ENCODE data around the gene FBLIM1.

The FBLIM1 gene

DNA sequence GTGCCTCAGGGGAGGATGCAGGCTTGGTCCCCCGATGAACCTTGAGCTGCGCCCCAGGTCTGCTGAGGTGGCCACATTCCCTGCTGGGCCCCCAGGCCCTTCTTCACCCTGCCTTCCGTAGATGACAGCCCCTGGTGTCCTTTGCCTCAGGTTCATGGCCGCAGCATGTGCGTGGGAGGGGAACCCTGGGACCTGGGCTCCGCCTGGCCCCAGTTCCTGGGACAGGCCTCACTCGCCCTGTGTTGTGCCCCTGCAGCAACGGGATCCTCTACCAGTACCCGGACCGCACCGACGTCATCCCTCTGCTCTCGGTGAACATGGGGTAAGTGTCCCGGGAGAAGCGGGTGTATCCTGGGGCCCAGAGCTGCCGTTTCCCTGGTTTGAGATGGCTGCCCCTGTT lies 27.7 kb upstream of the FBLIM1 start:
- no peak for DNase-seq (ENCODE audit: low read depth in 2 of 2)

DNA sequence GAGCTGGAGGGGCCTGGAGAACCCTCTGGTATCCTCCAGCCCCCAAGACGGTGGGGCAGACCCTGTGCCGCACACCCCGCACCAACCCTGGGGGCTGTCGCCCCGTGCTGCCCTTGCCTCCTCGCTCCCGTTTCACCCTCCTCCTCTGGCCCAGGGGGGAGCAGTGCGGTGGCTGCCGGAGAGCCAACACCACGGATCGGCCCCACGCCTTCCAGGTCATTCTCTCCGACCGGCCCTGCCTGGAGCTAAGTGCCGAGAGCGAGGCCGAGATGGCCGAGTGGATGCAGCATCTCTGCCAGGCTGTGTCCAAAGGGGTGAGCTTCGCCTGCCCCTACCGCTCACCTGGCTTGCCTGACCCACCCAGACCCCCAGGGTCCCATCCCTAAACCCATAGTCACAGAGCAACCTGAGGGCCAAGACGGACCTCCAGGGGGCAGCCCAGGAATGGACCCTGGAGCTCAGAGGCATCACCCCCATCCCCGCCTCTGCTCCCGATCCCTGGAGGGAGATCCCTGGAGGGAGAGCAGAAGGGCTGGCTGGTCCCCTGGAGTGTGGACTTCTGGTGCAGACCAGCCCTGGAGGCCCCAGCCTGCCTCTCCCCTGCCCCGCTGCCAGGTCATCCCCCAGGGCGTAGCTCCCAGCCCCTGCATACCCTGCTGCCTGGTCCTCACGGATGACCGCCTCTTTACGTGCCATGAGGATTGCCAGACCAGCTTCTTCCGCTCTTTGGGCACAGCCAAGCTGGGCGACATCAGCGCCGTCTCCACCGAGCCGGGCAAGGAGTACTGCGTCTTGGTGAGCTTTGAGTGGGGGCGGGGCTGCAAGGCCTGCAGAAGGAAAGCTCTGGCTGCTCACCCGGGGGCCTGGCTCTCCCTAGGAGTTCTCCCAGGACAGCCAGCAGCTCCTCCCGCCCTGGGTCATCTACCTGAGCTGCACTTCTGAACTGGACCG lies 26.6 kb upstream of the FBLIM1 start:
- no peak for DNase-seq (ENCODE audit: low read depth in 2 of 2)

DNA sequence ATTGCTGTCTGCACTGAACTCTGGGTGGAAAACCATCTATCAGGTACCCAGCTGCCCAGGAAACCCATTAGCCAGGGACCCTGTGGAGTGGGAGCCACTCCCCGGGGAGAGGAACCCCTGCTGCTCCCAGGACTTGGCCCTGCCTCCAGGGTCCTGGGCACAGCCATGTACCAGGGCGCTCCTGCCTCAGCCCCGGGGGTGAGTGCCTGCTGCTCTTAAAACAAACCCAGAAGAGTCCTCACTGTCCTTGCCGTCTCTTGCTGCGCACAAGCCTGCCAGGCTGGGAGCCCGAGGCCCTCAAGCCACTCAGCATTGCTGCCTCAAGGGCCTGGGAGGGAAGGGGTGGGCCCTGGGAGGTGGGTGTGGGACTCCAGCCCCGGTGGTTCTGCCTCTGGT lies 25.9 kb upstream of the FBLIM1 start:
- no peak for DNase-seq (ENCODE audit: low read depth in 2 of 2)

DNA sequence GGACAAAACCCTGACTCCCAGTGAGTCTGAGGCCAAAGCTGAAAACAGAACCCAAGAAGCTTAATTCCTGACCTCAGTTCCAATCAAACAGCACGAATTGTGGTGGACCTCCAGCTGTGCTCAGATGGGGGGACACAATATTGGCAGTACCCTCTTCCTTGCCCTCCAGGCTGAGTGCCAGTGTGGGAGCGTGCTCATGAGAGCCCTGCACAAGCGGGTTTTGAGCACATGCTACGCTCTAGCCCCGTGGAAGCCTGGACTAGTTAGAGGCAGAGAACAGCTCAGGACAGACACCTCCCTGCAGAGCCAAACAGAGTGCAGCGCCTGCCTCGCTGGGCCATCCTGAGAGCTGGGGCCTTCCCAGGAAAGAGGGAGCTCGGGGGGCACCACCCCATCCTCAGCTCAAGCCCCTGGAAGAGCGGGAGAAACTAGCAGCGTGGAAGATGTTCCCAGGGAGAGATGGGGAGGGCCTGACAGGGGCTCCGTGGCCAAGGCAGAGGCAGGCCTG lies 25.3 kb upstream of the FBLIM1 start:
- DNase-seq (ENCODE audit: low read depth in 2 of 2): no peak

DNA sequence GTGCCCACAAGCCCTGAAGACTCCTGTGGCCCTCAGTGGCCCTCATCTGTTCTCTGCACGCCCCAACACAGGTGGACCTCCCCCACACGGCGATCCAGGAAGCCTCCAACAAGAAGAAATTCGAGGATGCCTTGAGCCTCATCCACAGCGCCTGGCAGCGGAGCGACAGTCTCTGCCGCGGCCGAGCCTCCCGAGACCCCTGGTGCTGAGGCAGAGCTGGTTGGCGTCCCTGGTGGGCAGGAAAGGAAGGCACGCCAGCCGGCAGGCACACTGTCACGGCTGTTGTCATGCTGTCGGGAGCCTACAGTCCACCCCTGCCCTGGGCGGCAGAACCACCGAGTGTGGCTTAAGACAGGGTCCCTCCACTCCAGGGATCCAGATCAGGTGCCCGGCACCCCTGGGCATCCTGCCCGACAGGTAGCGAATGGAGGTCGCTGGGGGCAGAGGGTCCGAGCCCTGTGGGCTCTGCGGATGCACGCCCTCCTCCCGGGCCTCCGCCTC lies 24.8 kb upstream of the FBLIM1 start:
- no peak for DNase-seq (ENCODE audit: low read depth in 2 of 2)

DNA sequence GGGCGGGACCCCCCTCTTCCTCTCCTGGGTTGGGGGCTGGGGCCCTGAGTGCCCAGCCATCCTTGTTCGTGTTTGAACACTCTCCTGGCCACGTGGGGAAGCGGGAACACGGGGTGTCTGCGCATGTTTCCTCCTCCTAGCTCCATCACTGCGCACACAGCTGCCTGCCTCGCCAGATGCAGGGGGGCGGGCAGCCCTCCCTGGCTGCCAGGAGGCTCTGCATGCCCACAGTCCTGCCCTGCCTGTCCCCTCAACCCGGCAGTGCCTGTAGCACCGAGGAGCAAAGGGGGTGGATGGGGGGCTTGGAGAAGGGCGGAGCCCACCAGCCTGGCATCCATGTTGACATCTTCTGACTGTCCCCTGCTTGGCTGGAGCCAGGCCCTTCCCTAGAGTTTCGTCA lies 24.3 kb upstream of the FBLIM1 start:
- no peak for DNase-seq (ENCODE audit: low read depth in 2 of 2)

DNA sequence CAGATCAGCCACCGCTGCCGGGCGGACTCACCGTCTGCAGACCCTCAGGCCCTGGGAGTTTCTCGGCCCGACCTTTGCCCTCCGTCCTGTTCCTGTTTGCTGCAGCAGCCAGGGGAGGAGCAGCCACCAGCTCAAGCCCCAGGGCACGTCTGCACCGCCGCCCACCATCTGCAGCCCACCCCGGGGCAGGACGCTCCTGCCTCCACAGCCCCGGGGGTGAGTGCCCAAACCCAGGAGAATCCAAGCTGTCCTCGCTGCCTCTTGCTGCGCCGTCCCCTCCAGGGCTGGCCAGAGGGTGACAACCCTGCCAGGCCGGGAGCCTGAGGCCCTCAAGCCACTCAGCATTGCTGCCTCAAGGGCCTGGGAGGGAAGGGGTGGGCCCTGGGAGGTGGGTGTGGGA lies 23.7 kb upstream of the FBLIM1 start:
- DNase-seq (ENCODE audit: low read depth in 2 of 2): no peak

DNA sequence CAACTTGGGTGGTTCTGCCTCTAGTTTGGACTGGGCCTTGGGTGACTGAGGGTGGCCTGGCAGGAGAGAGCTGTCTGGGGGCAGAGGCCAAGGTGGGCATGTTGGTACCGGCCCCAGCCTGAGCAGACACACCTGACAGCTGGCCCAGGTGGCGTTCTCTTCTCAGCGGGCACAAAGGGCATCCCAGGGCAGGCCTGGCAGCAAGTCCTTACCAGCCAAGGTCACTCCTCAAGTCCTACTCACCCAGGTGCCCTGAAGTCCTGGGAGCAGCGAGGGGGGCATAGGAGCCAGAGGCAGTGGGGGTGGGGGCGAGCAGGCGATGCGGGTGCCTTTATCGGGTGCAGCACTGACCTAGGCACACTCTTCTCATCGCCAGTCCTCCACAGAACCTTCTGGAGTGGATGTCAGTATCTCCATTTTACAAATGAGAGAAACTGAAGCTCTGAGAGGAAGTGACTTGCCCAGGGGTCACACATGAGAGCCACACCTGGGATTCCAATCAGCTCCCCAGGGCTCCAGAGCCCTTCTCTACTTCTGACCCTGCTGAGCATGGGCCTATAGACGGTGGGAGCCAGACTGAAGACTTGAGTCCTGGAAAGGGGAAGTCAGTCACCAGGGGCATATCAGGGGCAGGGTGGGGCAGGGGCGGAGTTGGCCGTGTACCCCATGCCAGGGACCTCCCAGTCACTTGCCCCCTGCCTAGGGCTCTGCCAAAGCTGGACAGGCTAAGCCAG lies 23.1 kb upstream of the FBLIM1 start:
- DNase-seq (ENCODE audit: low read depth in 2 of 2): no peak

DNA sequence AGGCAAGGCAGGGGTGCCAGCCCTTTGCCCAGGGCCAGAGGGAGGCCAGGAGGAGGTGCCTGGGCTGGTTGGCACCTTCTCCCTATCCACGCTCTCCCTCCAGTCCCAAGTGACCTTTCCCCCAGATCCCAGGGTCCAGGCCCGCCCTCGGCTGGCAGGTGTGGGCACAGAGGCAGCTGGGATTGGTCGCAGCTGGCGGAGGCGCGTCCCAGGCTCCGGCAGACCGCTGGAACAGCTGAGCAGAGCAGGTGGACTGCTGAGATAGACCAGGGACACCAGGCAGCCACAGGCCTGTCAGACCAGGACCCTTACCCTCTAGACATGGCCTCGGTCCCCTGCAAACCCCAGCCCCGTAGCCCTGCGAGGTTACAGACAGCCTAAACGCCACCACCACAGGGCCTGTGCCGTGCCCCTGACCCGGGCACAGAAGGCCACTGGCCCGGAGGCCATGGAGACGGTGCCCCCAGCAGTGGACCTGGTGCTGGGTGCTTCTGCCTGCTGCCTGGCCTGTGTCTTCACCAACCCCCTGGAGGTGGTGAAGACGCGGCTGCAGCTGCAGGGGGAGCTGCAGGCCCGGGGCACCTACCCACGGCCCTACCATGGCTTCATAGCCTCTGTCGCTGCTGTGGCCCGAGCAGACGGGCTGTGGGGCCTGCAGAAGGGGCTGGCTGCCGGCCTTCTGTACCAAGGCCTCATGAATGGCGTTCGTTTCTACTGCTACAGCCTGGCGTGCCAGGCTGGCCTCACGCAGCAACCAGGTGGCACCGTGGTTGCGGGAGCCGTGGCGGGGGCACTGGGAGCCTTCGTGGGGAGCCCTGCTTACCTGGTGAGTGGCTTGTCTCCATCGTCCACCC lies 22.3 kb upstream of the FBLIM1 start, which contains the start of gene SLC25A34:
Gene SLC25A34, plus strand, starts transcription at position 221 of the 854 bp plus-strand sequence. Its CDS starts 228 bp downstream, at position 449.
- DNase-seq (ENCODE audit: low read depth in 2 of 2): no peak

DNA sequence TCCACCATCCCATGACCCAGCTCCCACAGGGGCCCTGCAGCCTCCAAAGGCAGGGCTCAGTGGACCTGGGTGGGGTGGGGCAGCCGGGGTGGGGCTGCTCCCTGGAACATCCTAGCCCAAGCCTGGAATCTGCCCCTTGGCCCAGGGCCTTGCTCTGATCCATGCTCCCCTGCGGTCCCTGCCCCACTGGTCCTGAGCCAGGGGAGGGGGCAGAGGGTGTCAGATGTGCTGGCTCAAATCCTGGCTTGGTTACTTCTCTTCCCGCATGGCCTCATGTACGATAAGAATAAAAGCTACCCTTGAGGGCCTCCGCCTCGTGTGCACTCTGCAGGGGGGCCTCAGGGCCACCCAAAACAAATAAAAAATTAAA lies 21.7 kb upstream of the FBLIM1 start:
- no peak for DNase-seq (ENCODE audit: low read depth in 2 of 2)

DNA sequence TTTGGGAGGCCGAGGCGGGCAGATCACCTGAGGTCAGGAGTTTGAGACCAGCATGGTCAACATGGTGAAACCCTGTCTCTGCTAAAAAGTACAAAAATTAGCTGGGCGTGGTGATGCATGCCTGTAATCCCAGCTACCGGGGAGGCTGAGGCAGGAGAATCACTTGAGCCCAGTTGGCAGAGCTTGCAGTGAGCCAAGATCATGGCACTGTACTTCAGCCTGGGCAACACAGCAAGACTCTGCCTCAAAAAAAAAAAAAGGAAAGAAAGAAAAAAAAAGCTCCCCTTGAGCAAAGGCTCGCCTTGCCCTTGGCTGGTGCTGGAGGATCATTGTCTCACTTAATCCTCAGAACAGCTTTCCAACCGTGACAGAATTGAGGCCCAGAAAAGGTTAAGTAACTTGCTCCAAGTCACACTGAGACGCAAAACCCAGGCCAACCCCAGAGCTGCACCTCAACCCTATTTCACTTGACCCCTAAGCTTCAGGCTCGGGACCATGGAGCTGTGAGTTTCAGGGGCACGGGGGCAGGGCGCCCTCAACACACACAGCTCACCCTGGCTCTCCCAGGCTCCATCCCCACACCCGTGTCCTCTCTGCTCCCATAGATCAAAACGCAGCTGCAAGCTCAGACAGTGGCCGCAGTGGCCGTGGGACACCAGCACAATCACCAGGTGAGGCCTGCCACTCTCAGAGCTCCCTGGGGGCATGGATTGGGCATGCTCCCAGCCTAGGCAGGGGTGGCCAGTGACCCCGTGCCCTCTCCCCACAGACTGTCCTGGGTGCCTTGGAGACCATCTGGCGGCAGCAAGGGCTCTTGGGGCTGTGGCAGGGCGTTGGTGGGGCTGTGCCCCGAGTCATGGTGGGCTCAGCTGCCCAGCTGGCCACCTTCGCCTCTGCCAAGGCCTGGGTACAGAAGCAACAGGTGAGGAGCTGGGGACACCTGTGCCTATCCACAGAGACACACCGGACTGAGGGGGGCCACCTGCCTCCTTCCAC lies 21.0 kb upstream of the FBLIM1 start:
- DNase-seq (ENCODE audit: low read depth in 2 of 2): no peak

DNA sequence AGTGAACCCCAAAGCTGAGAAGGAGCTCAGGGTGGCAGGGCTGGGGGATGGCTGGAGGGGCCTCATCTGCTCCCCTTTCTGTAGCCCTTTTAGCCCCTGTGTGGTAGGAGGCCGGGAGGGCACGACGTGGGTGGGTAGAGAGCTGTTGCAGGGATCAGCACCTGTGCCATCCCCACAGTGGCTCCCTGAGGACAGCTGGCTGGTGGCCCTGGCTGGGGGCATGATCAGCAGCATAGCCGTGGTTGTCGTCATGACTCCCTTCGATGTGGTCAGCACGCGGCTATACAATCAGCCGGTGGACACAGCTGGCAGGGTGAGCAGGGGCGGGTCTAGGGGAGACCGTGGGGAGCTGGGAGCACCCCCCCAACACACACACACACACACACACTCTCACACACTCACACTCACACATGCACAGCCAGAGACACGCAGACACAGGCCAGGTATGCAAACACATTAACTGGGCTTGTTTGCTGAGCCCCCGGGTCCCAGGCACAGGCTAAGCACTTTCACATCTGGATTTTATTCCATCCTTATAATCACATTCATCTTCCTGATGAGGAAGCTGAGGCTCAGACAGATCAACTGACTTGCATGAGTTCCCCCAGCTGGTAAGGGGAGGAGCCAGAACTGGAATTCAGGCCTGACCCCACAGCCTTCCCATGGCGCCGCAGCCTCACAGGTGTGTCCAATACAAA lies 20.0 kb upstream of the FBLIM1 start:
- DNase-seq (ENCODE audit: low read depth in 2 of 2): no peak

DNA sequence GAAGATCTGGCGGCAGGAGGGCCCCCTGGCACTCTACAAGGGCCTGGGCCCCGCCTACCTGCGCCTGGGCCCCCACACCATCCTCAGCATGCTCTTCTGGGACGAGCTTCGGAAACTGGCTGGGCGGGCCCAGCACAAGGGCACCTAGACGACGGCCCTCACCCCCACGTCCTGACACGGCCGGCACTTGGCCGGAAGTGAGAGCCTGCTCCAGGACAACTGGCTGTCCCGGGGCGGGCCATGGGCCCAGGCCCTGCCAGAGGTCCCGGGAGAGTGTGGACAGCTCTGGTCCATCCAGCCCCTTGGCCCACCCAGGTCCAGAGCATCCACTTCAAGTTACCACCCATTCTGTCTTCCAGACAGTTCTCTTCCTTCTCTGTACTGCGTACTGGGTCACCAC lies 19.3 kb upstream of the FBLIM1 start:
- no peak for DNase-seq (ENCODE audit: low read depth in 2 of 2)

DNA sequence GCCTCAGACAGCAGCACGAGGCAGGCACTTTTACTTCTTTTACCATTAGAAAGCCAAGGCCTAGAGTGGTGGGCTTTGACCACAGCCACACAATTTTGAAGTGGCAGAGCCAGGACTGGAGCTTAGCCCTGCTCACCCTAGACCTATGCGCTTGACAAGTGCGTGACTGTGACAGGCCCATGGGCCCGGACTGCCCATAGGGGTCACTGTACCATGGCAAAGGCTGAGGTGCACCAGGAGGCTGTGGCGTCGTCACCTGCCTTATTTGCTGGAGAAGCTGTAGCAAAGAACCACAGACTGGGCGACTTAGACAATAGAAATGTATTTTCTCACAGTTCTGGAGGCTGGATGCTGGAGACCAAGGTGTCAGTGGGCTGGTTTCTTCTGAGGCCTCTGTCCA lies 18.9 kb upstream of the FBLIM1 start:
- no peak for DNase-seq (ENCODE audit: low read depth in 2 of 2)

DNA sequence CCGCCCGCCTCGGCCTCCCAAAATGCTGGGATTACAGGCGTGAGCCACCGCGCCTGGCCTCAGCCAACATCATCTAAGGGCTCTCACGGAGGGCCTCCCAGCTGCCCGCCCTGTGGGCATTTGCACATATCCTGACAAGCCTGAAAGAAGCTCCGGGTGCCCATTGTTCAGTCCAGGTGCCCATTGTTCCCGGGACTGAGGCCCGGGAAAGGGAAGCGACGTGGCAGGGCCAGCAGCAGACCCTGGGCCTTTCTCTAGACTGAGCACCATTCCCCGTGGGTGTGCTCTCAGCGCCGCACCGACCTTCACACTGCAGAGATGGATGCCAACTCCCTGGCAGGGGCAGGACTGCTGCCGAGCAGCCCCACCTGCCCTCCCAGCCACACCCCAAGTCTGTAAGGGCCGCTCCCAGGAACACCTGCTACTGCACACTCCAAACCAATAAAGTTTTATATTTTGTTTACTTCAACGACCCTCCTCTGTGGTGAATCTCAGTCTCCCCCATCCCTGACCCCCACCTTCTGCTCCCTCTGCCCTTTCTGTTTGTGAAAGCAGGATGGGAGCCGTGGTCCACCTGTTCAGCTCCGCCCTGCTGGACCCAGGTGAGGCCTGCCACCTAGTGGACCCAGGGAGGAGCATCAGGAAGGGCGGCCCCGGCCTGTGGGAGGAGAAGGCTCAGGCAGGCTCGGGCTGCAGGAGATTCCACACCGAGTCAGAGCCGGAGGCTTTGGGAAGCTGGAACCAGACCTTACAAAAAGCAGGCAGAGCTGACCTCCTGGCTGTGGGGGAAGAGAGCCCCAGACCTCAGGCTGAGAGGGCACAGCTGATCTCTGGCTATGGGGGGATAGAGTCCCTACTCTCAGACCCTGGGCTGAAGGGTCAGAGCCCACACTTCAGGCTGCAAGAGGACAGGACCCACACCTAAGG lies 17.4 kb upstream of the FBLIM1 start:
- DNase-seq (ENCODE audit: low read depth in 2 of 2): no peak

DNA sequence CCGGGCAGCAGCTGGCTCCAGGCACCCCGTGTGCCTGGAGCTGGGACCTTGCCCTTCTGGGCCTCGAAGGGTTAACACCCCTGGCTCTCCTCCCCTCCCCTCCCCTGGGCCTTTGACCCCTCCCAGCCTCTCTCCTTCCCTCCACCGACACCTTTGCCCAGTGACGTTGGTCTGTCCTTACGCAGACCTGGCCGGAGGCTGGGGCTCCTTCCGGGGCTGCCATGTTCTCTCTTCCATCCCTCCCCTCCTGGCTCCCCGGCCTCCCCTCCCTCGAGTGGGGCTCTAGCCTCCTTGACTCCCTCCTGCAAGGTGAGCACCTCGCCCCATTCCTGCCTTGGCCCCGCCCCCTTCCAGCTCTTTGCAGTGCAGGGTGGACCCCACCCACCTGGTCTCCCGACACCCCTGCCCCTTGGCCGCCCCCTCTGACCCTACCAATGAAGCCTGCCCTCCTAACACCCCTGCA lies 16.2 kb upstream of the FBLIM1 start, which contains the start of gene TMEM82:
Gene TMEM82, plus strand, starts transcription at position 161 of the 463 bp plus-strand sequence. Its CDS starts 61 bp downstream, at position 222.
- DNase-seq (ENCODE audit: low read depth in 2 of 2): no peak

DNA sequence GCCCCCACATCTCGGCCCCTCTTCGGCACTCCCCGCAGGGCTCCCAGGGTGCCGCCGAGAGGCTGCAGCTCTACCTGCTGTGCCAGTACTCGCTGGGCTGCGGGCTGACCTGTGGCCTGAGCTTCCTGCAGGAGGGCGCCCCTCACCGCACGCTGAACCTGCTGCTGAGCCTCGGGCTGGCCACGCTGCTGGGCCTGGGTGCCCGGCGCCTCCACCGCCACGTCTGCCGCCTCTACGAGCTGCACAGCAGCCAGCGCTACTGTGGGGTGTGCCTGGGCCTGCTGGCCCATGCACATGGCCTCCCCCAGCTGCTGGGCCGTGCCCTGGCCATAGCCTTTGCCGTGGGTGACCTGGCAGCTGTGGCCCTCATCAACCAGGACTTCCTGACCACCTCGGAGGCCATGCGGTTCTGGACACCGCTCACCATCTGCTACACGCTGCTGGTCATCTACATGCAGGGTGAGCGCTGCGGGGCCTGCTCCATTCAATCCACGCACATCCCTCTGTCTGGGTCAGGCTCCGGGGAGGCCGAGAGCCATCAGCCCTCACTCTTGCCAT lies 14.4 kb upstream of the FBLIM1 start:
- no peak for DNase-seq (ENCODE audit: low read depth in 2 of 2)

DNA sequence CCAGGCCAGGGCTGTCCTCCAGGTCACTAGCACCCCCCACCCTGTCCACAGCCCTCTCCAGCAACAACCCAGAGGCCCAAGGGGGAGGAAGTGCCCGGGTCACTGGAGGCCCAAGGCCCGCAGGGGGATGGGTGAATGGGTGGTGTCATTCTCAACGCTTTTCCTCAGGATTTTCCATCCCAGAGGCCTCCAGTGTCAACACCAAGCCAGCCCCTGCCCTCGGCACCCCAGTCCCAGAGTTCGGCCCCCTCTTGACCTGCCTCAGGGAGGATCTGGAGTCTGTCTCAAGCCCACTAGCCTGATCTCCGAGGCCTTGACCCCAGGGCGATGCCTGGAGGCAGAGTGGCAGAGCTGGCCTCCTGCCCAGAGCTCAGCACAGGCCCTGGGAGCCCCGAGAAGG lies 11.2 kb upstream of the FBLIM1 start:
- no peak for DNase-seq (ENCODE audit: low read depth in 2 of 2)
